CD14-positive monocyte (primary cell): Measurements from ENCODE around the gene NRXN3. TPM values are rescaled to one million over a fixed set of nuclear protein-coding genes. Genes with fewer than 3 reads are reported as not detected.

Source experiments
- DNase-seq, 3 donors: peaks; one replicate each; pipeline ENCODE4 v3.0.0-alpha.2; 2011 to 2022
- H2AFZ ChIP-seq: 2 replicates; pipeline ENCODE4 v1.6.0; 2012; ENCODE audit warnings: mild to moderate bottlenecking, low read depth, low read length, inconsistent platforms; ENCODE audit not compliant: insufficient read depth, poor library complexity, severe bottlenecking
- H3K27ac ChIP-seq, 2 donors: 1 replicate in 1 of 2; 2 replicates in 1 of 2; pipeline ENCODE4 v1.5.1; 2012 to 2013; ENCODE audit warnings: low read length in 2 of 2, control low read depth in 1 of 2, inconsistent platforms in 1 of 2, low read depth in 1 of 2, mild to moderate bottlenecking in 1 of 2
- H3K27me3 ChIP-seq, 2 donors: one replicate each; pipeline versions ENCODE4 v1.6.0 to v1.6.1; 2011 to 2013; ENCODE audit warnings: low read length in 2 of 2; ENCODE audit not compliant: control insufficient read depth in 2 of 2, insufficient read depth in 2 of 2
- H3K36me3 ChIP-seq, 2 donors: replicated peaks in 1 of 2; 1 replicate in 1 of 2; 2 replicates in 1 of 2; pipeline versions ENCODE4 v1.5.1 to v1.6.1; 2012 to 2013; ENCODE audit warnings: low read length in 2 of 2, control low read depth in 1 of 2, inconsistent platforms in 1 of 2, mild to moderate bottlenecking in 1 of 2; ENCODE audit not compliant: insufficient read depth in 2 of 2, control insufficient read depth in 1 of 2
- H3K4me1 ChIP-seq, 2 donors: 1 replicate in 1 of 2; 2 replicates in 1 of 2; pipeline versions ENCODE4 v1.5.1 to v1.6.1; 2012 to 2013; ENCODE audit warnings: low read length in 2 of 2, control low read depth in 1 of 2, inconsistent platforms in 1 of 2, mild to moderate bottlenecking in 1 of 2, moderate library complexity in 1 of 2; ENCODE audit not compliant: insufficient read depth in 2 of 2, control insufficient read depth in 1 of 2
- H3K4me2 ChIP-seq: replicated peaks from 2 replicates; pipeline ENCODE3; 2012; ENCODE audit warnings: low read length, moderate library complexity, mild to moderate bottlenecking; ENCODE audit not compliant: poor library complexity, severe bottlenecking; ENCODE audit errors: extremely low read depth
- H3K4me3 ChIP-seq, 3 experiments: fragments of 200-600 bp in 1 of 3; sonication (generic) in 1 of 3; replicated peaks in 1 of 3; 1 replicate in 2 of 3; 2 replicates in 1 of 3; pipeline ENCODE4 v1.5.1; 2011 to 2013; ENCODE audit warnings: low read length in 3 of 3, mild to moderate bottlenecking in 3 of 3, control low read depth in 2 of 3, low read depth in 2 of 3, inconsistent platforms in 1 of 3, moderate library complexity in 1 of 3
- H3K79me2 ChIP-seq: 2 replicates; pipeline ENCODE4 v1.6.0; 2012; ENCODE audit warnings: mild to moderate bottlenecking, control low read depth, inconsistent platforms, low read length, moderate library complexity; ENCODE audit not compliant: insufficient read depth
- H3K9ac ChIP-seq: 2 replicates; pipeline ENCODE4 v1.6.0; 2017; ENCODE audit warnings: low read length, mild to moderate bottlenecking; ENCODE audit not compliant: insufficient read depth, poor library complexity, severe bottlenecking
- H3K9me3 ChIP-seq, 2 donors: replicated peaks in 1 of 2; 1 replicate in 1 of 2; 2 replicates in 1 of 2; pipeline versions ENCODE4 v1.5.1 to v1.6.1; 2012 to 2013; ENCODE audit warnings: low read length in 2 of 2, control low read depth in 1 of 2; ENCODE audit not compliant: control insufficient read depth in 1 of 2, insufficient read depth in 1 of 2
- H4K20me1 ChIP-seq: 2 replicates; pipeline ENCODE4 v1.6.0; 2012; ENCODE audit warnings: mild to moderate bottlenecking, low read length, control low read depth, moderate library complexity; ENCODE audit not compliant: insufficient read depth
- H3K27ac Mint-ChIP-seq, 7 donors: one replicate each; pipeline ENCODE4 v1.8.0; 2020; ENCODE audit warnings: mild to moderate bottlenecking in 7 of 7, mixed read lengths in 7 of 7, moderate library complexity in 6 of 7, inconsistent platforms in 2 of 7
- H3K27me3 Mint-ChIP-seq, 3 donors: one replicate each; pipeline ENCODE4 v1.8.0; 2021 to 2022; ENCODE audit warnings: low read depth in 3 of 3, mild to moderate bottlenecking in 3 of 3, mixed read lengths in 3 of 3, moderate library complexity in 3 of 3, inconsistent platforms in 1 of 3
- H3K36me3 Mint-ChIP-seq, 2 donors: one replicate each; pipeline ENCODE4 v1.8.0; 2020; ENCODE audit warnings: mixed read lengths in 2 of 2, inconsistent platforms in 1 of 2, mild to moderate bottlenecking in 1 of 2
- H3K4me1 Mint-ChIP-seq: one replicate; pipeline ENCODE4 v1.8.0; 2020; ENCODE audit warnings: mild to moderate bottlenecking, mixed read lengths
- H3K4me3 Mint-ChIP-seq, 2 donors: one replicate each; pipeline ENCODE4 v1.8.0; 2020; ENCODE audit warnings: mild to moderate bottlenecking in 2 of 2, mixed read lengths in 2 of 2, moderate library complexity in 1 of 2
- H3K9me3 Mint-ChIP-seq, 7 donors: one replicate each; pipeline ENCODE4 v1.8.0; 2020 to 2022; ENCODE audit warnings: mixed read lengths in 7 of 7, mild to moderate bottlenecking in 6 of 7, moderate library complexity in 6 of 7, inconsistent platforms in 2 of 7
- WGBS: methylation state at CpG from one replicate; pipeline ENCODE4 v1.1.5; 2013; ENCODE audit warnings: missing lambda C conversion rate; ENCODE audit not compliant: insufficient coverage; 5-methylcytosine and 5-hydroxymethylcytosine counted together
- intact Hi-C, 2 donors: fragments of 100-400 bp; cut with micrococcal nuclease; formaldehyde crosslinking; loops; one replicate each; pipeline versions ENCODE4 v1.15.0 to v1.15.1; 2023
- polyA plus RNA-seq, 3 donors: library from polyadenylated mRNA; depleted of rRNA in 1 of 3; unstranded in 2 of 3; stranded (reverse) in 1 of 3; fragments of 300-500 nt in 2 of 3; fragments of >200 nt in 1 of 3; fragmentation: Illumina TruSeq in 2 of 3; gene quantifications; 1 replicate in 2 of 3; 2 replicates in 1 of 3; pipeline ENCODE4 v1.2.3, GENCODE V29; 2012 to 2021
- TF ChIP-seq, protein P1 (sequence below): fragments of 200-600 bp; IDR thresholded peaks from one replicate; pipeline ENCODE4 v1.8.0; 2022; ENCODE audit warnings: antibody characterized with exemption, mild to moderate bottlenecking

NRXN3 gene
- polyA plus RNA-seq, 3 donors, result not detected

DNA sequence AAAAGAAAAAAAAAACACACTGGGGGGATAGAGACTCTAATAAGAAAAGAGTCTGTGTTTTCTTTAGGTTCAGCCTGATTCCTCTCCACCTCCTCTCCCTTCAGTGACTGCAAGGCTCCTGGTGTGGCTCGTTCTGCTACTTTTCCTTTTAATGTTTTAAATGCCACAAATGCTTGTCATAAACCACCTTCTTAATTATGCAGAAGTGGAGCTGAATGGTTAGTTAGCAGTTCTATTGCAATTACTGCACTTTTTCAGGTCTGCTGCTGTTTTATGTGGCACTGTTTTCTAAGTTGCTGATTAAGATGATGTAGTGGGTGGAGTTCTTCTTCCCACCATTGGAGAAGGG lies 1163.0 kb downstream of the NRXN3 start:
- WGBS, result no CpG with 5 or more reads among the region's 1 CpG

DNA sequence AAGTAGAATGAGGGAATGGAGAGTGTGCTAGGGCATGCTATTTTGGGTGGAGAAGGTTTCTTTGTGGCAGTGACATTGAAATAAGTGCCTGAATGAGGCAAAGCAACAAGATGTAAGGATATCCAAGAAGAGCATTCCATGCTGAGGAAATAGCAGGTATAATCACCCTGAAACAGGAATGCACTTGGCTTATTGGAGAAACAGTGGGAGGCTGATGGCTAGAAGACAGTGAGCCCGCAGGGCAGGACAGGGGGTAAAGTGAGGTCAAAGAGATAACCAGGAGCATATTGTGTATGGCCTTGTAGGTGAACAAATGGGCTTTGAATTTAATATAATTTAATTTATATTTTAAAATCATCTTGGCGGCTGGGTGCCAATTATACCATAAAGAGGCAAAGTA lies 1164.1 kb downstream of the NRXN3 start:
- intact Hi-C loops, result no loop called here
- Histone ChIP-seq H4K20me1 (no peaks in the 10 kb centered on the region), H3K27me3 (no peaks in the 10 kb centered on the region), H3K79me2 (no peaks in the 10 kb centered on the region), H3K4me2 (no peak overlapping the region), H3K27ac (no peak overlapping the region), H3K9me3 (no peaks in the 10 kb centered on the region), H3K4me3 (no peak overlapping the region), H3K36me3 (no peaks in the 10 kb centered on the region), H3K9ac (no peak overlapping the region), H3K4me1 (no peaks in the 10 kb centered on the region), H2AFZ (no peak overlapping the region)
- peaks cover 0 to 7% (median 2%) of the 10 kb centered on the region in 7 donors for H3K9me3 Mint-ChIP-seq
- no peaks in the 10 kb centered on the region for H3K4me1 Mint-ChIP-seq
- H3K4me3 Mint-ChIP-seq, result no peak overlapping the region
- DNase-seq, result no peak
- no peak overlapping the region for H3K27ac Mint-ChIP-seq
- TF ChIP-seq, protein P1, sequence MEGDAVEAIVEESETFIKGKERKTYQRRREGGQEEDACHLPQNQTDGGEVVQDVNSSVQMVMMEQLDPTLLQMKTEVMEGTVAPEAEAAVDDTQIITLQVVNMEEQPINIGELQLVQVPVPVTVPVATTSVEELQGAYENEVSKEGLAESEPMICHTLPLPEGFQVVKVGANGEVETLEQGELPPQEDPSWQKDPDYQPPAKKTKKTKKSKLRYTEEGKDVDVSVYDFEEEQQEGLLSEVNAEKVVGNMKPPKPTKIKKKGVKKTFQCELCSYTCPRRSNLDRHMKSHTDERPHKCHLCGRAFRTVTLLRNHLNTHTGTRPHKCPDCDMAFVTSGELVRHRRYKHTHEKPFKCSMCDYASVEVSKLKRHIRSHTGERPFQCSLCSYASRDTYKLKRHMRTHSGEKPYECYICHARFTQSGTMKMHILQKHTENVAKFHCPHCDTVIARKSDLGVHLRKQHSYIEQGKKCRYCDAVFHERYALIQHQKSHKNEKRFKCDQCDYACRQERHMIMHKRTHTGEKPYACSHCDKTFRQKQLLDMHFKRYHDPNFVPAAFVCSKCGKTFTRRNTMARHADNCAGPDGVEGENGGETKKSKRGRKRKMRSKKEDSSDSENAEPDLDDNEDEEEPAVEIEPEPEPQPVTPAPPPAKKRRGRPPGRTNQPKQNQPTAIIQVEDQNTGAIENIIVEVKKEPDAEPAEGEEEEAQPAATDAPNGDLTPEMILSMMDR, result no peak
- H3K27me3 Mint-ChIP-seq, result peaks cover 0 to 3% (median 2%) of the 10 kb centered on the region in 3 donors
- no CpG with 5 or more reads among the region's 2 CpGs for WGBS
- no peaks in the 10 kb centered on the region for H3K36me3 Mint-ChIP-seq

More for the DNA sequence above, 1163.0 kb downstream of the NRXN3 start:
- no peaks in the 10 kb centered on the region for H3K36me3 ChIP-seq
- H3K27ac ChIP-seq, result no peak overlapping the region
- no peaks in the 10 kb centered on the region for H4K20me1 ChIP-seq
- H3K4me1 ChIP-seq, result no peaks in the 10 kb centered on the region
- H3K9ac ChIP-seq, result no peak overlapping the region
- no peak overlapping the region for H3K4me3 ChIP-seq
- H3K27me3 Mint-ChIP-seq, result peaks cover 0 to 3% (median 2%) of the 10 kb centered on the region in 3 donors
- H3K27me3 ChIP-seq, result no peaks in the 10 kb centered on the region
- no peaks in the 10 kb centered on the region for H3K36me3 Mint-ChIP-seq
- TF ChIP-seq, protein P1, result no peak
- H3K4me3 Mint-ChIP-seq, result no peak overlapping the region
- H3K4me1 Mint-ChIP-seq, result no peaks in the 10 kb centered on the region
- no peak overlapping the region for H3K27ac Mint-ChIP-seq
- H3K79me2 ChIP-seq, result no peaks in the 10 kb centered on the region
- intact Hi-C loops, result no loop called here
- H3K9me3 Mint-ChIP-seq, result peaks cover 0 to 7% (median 2%) of the 10 kb centered on the region in 7 donors
- H3K4me2 ChIP-seq, result no peak overlapping the region
- H3K9me3 ChIP-seq, result no peaks in the 10 kb centered on the region
- no peak overlapping the region for H2AFZ ChIP-seq
- no peak for DNase-seq
